ENCODE measurements around the gene PLAAT4.

- TF ChIP-seq CTCF (IDR thresholded peaks at IDR 0.05) (no peak), POLR2A (IDR thresholded peaks at IDR 0.05) (no peak)
Measured at GRCh38 chr11:63536669-63537292, at the start of gene PLAAT4.
